NCI-H2029 treated with DMSO at 0.1 percent for 48 hours (cell line): ENCODE data around the gene NFKB1.
"Not testable (repeated sequence)": the region's sequence is repeated elsewhere in the genome, so short reads cannot be mapped to it uniquely, and the experiment has no call there.

Source experiments
- DNase-seq: peaks from one replicate; lab custom pipeline; 2025; lab: John Stamatoyannopoulos, UW

Gene NFKB1

GRCh38 chr4:102500696-102501446, at the start of gene NFKB1:
NFKB1 (plus strand) TSS chr4:102501359; CDS start chr4:102525519, 24,160 bp downstream.
- DNase-seq = peak; percentile 19

GRCh38 chr4:102452854-102453253, 48.3 kb upstream of the NFKB1 start:
- DNase-seq = no peak

GRCh38 chr4:102453827-102454226, 47.3 kb upstream of the NFKB1 start:
- DNase-seq = no peak

GRCh38 chr4:102454268-102454667, 46.9 kb upstream of the NFKB1 start:
- no peak for DNase-seq

GRCh38 chr4:102454981-102455685, 46.0 kb upstream of the NFKB1 start:
- DNase-seq = no peak

- no peak for DNase-seq
Observed at GRCh38 chr4:102455750-102456149, 45.4 kb upstream of the NFKB1 start.

- no peak for DNase-seq
Observed at GRCh38 chr4:102466298-102466697, 34.9 kb upstream of the NFKB1 start.

- DNase-seq = no peak
Observed at GRCh38 chr4:102469806-102470205, 31.4 kb upstream of the NFKB1 start.

GRCh38 chr4:102472441-102473013, 28.6 kb upstream of the NFKB1 start:
- no peak for DNase-seq

- DNase-seq = no peak
Observed at GRCh38 chr4:102473476-102473875, 27.7 kb upstream of the NFKB1 start.

GRCh38 chr4:102474736-102475504, 26.2 kb upstream of the NFKB1 start:
- DNase-seq = no peak

GRCh38 chr4:102477657-102478056, 23.5 kb upstream of the NFKB1 start:
- DNase-seq = no peak

GRCh38 chr4:102478186-102478585, 23.0 kb upstream of the NFKB1 start:
- DNase-seq = no peak

- not testable (repeated sequence) for DNase-seq
Observed at GRCh38 chr4:102479832-102480231, 21.3 kb upstream of the NFKB1 start.

GRCh38 chr4:102483120-102483519, 18.0 kb upstream of the NFKB1 start:
- no peak for DNase-seq

GRCh38 chr4:102483990-102484692, 17.0 kb upstream of the NFKB1 start:
- not testable (repeated sequence) for DNase-seq

GRCh38 chr4:102492531-102493241, 8.5 kb upstream of the NFKB1 start:
- no peak for DNase-seq

GRCh38 chr4:102493257-102493656, 7.9 kb upstream of the NFKB1 start:
- no peak for DNase-seq

GRCh38 chr4:102493794-102494193, 7.4 kb upstream of the NFKB1 start:
- peak; percentile 72 for DNase-seq

- DNase-seq = no peak
Observed at GRCh38 chr4:102494603-102495002, 6.6 kb upstream of the NFKB1 start.

- DNase-seq = no peak
Observed at GRCh38 chr4:102497986-102498385, 3.2 kb upstream of the NFKB1 start.
